Skeletal muscle satellite cell (primary cell): ENCODE results near the gene RAB34.

Experiments
- H3K27me3 ChIP-seq: 2 replicates; pipeline ENCODE4 v1.7.0; 2013; ENCODE audit warnings: low read length; ENCODE audit not compliant: control insufficient read depth, insufficient read depth
- H3K36me3 ChIP-seq: 2 replicates; pipeline ENCODE4 v1.7.0; 2013; ENCODE audit warnings: mild to moderate bottlenecking, control low read depth, low read length; ENCODE audit not compliant: insufficient read depth
- H3K4me1 ChIP-seq: 2 replicates; pipeline ENCODE4 v1.7.0; 2013; ENCODE audit warnings: low read length; ENCODE audit not compliant: control insufficient read depth, insufficient read depth
- H3K4me2 ChIP-seq: 2 replicates; pipeline ENCODE4 v1.7.0; 2013; ENCODE audit warnings: mild to moderate bottlenecking, low read length
- H3K4me3 ChIP-seq: 2 replicates; pipeline ENCODE4 v1.7.0; 2013; ENCODE audit warnings: low read length
- H3K9ac ChIP-seq: 2 replicates; pipeline ENCODE4 v1.7.0; 2013; ENCODE audit warnings: mild to moderate bottlenecking, low read depth, low read length, moderate library complexity
- H3K9me3 ChIP-seq: replicated peaks from 2 replicates; pipeline ENCODE4 v1.7.0; 2013; ENCODE audit warnings: mild to moderate bottlenecking, control low read depth, low read length

RAB34 gene

DNA sequence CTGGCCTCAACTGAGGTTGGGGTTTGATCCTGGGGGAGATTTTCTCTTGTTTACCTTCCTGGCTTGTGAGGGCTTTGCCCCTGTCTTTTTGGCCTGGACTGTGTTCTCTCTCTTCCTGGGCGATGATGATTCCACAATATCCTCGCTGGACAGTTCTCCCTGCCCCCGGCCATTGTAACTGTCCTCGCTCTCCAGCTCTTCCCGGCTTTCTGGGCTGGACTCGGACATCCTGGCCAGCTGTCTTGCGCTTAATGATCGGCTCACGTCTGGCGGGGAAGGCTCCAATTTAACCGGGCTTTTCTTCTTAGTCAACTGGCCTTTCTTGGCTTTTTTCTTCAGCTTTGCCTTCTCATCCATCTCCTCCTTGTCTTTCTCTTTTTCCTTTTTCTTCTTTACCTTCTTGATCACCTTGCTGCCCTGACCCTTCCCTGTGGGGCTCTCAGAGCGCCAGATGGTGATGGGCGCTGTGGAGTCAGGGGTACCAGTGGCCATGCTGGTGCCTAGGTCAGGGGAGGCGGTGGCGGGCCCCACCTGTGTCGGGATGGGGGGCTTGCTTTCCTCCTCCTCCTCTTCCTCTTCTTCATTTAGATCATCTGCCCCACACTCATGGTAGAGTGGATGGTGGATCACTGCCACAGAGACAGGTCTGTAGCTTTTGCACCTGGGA lies 14.0 kb downstream of the RAB34 start:
- Histone ChIP-seq H3K4me1 (no peaks in the 10 kb centered on the region), H3K36me3 (peaks cover 71% of the 10 kb centered on the region), H3K9me3 (no peaks in the 10 kb centered on the region), H3K4me3 (no peak overlapping the region), H3K27me3 (no peaks in the 10 kb centered on the region), H3K4me2 (no peak overlapping the region), H3K9ac (no peak overlapping the region)

- H3K27me3 ChIP-seq: no peaks in the 10 kb centered on the region
These were observed 14.9 kb downstream of the RAB34 start for GRCh38 chr17:28702752-28703150.

GRCh38 chr17:28702026-28702751 lies 15.5 kb downstream of the RAB34 start:
- H3K27me3 ChIP-seq: no peaks in the 10 kb centered on the region
- H3K9ac ChIP-seq: no peak overlapping the region
- no peak overlapping the region for H3K4me2 ChIP-seq
- no peaks in the 10 kb centered on the region for H3K9me3 ChIP-seq
- peaks cover 86% of the 10 kb centered on the region for H3K36me3 ChIP-seq
- no peaks in the 10 kb centered on the region for H3K4me1 ChIP-seq
- H3K4me3 ChIP-seq: no peak overlapping the region

More at GRCh38 chr17:28702752-28703150, 14.9 kb downstream of the RAB34 start:
- H3K4me2 ChIP-seq: no peak overlapping the region
- no peaks in the 10 kb centered on the region for H3K9me3 ChIP-seq
- H3K9ac ChIP-seq: no peak overlapping the region
- H3K4me3 ChIP-seq: no peak overlapping the region
- H3K4me1 ChIP-seq: no peaks in the 10 kb centered on the region
- peaks cover 81% of the 10 kb centered on the region for H3K36me3 ChIP-seq

- Histone ChIP-seq H3K4me3 (no peak overlapping the region), H3K9ac (no peak overlapping the region), H3K36me3 (peaks cover 86% of the 10 kb centered on the region), H3K4me1 (no peaks in the 10 kb centered on the region), H3K9me3 (no peaks in the 10 kb centered on the region), H3K27me3 (no peaks in the 10 kb centered on the region), H3K4me2 (no peak overlapping the region)
These were observed 16.7 kb downstream of the RAB34 start for GRCh38 chr17:28700830-28701492.

DNA sequence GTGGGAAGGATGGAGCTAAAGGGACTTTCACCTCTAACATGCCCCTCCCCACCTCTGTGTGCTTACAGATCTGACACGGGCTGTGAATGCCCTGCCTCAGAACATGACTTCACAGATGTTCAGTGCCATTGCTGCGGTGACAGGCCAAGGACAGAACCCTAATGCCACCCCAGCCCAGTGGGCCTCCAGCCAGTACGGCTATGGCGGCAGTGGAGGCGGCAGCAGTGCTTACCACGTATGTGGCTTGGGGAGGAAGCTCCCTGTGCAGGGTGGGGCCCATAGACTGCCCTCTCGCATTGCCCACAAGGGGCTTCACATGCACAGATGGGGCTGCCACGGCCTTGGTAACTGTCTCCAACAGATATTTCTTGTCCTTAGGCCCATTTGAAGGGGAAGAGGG lies 17.4 kb downstream of the RAB34 start:
- H3K9ac ChIP-seq: no peak overlapping the region

GRCh38 chr17:28698253-28698941 lies 19.3 kb downstream of the RAB34 start:
- H3K4me3 ChIP-seq: no peak overlapping the region

More for the DNA sequence above, 17.4 kb downstream of the RAB34 start:
- Histone ChIP-seq H3K4me3 (no peak overlapping the region), H3K4me2 (no peak overlapping the region), H3K36me3 (peaks cover 89% of the 10 kb centered on the region), H3K9me3 (no peaks in the 10 kb centered on the region), H3K27me3 (no peaks in the 10 kb centered on the region), H3K4me1 (no peaks in the 10 kb centered on the region)

DNA sequence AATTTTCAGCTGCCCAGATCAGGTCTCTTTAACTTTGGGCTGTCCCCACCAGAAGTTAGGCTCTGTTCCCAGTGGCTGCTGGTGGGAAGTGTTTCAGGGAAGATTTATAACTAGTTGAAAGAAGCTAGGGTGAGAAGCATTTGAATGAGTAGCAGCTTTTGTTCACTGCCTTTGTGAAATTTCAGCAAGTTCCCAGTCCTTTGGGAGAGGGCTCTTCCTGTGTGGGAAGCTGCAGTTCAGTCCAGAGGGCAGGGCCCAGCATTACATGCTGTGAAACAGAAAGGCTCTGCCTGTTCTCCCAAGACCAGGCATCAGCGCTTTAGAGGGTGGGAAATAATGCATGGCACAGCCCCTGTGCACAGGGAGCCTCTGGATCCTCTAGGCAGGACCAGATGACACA lies 23.8 kb downstream of the RAB34 start:
- H3K27me3 ChIP-seq: no peaks in the 10 kb centered on the region
- no peak overlapping the region for H3K9ac ChIP-seq
- no peak overlapping the region for H3K4me3 ChIP-seq
- H3K4me2 ChIP-seq: no peak overlapping the region
- H3K9me3 ChIP-seq: no peaks in the 10 kb centered on the region
- H3K4me1 ChIP-seq: no peaks in the 10 kb centered on the region
- peaks cover 78% of the 10 kb centered on the region for H3K36me3 ChIP-seq

More at GRCh38 chr17:28698253-28698941, 19.3 kb downstream of the RAB34 start:
- H3K4me2 ChIP-seq: no peak overlapping the region
- H3K27me3 ChIP-seq: no peaks in the 10 kb centered on the region
- H3K4me1 ChIP-seq: no peaks in the 10 kb centered on the region
- H3K9me3 ChIP-seq: no peaks in the 10 kb centered on the region
- H3K36me3 ChIP-seq: peaks cover 93% of the 10 kb centered on the region
- no peak overlapping the region for H3K9ac ChIP-seq

DNA sequence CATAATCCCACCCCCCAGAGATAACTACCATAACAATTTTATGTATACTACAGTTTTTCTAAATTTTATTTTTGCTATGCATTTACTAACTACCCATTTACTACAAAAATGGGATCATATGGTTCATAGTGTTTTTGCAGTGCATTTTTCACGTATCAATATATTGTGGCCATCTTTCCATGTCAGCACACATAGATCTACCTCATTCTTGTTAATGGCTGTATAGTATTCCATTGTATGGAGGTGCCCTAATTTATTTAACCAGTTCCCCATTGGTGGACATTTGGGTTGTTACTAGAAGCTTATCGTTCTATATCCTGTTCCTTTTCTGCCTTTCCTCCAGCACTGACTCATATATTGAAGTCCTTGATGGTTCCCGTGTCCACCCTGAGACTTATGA lies 28.7 kb downstream of the RAB34 start:
- H3K9me3 ChIP-seq: no peaks in the 10 kb centered on the region
- H3K9ac ChIP-seq: no peak overlapping the region
- H3K4me3 ChIP-seq: no peak overlapping the region
- H3K27me3 ChIP-seq: no peaks in the 10 kb centered on the region
- peaks cover 82% of the 10 kb centered on the region for H3K36me3 ChIP-seq
- H3K4me2 ChIP-seq: no peak overlapping the region
- no peaks in the 10 kb centered on the region for H3K4me1 ChIP-seq

DNA sequence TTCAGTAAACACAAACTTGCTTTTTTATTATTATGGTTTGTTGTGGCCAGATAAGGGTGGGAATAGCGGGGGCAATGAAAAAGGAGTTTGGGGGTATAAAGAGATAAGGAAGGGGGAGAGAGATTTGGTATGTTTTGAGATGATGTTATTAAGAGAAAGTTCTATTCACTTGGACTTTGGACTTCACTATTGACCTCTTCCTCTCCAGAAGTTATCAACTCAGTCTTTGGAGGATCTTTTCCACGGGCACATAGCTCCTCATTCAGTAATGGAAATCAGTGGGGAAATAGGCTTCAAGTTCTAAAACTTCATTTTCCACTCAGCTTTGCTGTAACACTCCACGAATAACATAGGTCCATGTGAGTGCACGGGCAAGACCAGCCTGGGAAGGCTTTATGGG lies 29.2 kb downstream of the RAB34 start:
- H3K4me3 ChIP-seq: no peak overlapping the region
- H3K27me3 ChIP-seq: no peaks in the 10 kb centered on the region
- no peak overlapping the region for H3K9ac ChIP-seq
- H3K4me1 ChIP-seq: no peaks in the 10 kb centered on the region
- H3K9me3 ChIP-seq: no peaks in the 10 kb centered on the region
- no peak overlapping the region for H3K4me2 ChIP-seq
- H3K36me3 ChIP-seq: peaks cover 80% of the 10 kb centered on the region

DNA sequence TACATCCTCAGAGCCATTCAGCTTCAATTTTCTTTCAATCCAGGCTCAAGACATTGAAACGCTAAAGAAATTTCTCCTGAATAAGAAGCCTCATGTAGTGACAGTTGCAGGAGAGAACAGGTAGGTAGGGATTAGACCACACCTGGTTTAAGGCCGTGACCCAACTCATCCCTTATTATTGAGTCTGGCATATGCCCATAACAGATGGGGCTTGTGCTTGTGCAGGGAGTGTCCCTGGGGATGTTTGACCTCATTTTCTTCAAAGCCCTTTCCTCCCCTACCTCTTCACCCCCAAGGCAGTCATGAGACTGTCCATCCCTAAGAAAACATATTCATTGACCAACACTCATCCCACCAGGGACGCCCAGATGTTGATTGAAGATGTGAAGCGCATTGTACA lies 31.4 kb downstream of the RAB34 start:
- Histone ChIP-seq H3K27me3 (no peaks in the 10 kb centered on the region), H3K9me3 (no peaks in the 10 kb centered on the region), H3K4me3 (no peak overlapping the region), H3K36me3 (peaks cover 94% of the 10 kb centered on the region), H3K9ac (no peak overlapping the region), H3K4me1 (no peaks in the 10 kb centered on the region), H3K4me2 (no peak overlapping the region)

DNA sequence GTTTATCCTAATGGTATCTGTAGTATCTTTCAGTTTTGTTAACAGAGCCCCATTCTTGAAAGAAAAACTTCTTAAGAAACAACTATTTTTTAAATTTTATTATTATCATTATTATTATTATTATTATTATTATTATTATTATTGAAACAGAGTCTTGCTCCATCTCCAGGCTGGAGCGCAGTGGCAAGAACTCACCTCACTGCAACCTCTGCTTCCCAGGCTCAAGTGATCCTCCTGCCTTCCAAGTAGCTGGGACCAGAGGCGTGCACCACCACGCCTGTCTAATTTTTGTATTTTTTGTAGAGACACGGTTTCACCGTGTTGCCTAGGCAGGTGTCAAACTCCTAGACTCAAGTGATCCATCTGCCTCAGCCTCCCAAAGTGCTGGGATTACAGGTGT lies 32.3 kb downstream of the RAB34 start:
- no peak overlapping the region for H3K4me3 ChIP-seq
- no peaks in the 10 kb centered on the region for H3K27me3 ChIP-seq
- H3K36me3 ChIP-seq: peaks cover 94% of the 10 kb centered on the region
- H3K9ac ChIP-seq: no peak overlapping the region
- H3K4me1 ChIP-seq: no peaks in the 10 kb centered on the region
- H3K9me3 ChIP-seq: no peaks in the 10 kb centered on the region
- H3K4me2 ChIP-seq: no peak overlapping the region
